ENCODE data around the gene IL1R2.

DNA sequence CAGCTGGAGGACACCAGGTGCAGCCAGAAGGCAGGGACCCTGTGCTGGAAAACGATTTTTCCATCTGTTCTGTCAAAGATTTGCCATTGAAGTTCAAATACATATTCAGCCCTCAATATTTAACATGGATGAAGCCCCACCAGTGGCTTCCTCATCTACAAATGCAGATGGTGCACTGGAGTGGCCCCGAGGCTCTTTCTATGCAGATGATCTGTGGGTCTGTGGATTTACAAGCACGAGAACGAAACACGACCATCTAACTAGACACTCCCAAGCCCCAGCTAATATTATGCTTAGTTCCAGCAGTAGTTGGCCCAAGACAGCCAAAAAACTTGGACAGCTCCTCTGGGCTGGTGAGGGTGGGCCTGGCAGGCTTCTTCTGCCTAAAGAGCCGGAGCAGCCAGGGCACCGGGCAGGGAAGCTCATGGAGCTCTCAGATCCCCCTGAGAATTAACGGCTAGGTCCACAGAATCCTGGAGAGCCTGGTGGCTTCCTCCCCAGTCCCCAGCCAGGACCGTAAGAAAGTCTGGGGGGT lies 9.2 kb upstream of the IL1R2 start:
- TF ChIP-seq, protein P1, sequence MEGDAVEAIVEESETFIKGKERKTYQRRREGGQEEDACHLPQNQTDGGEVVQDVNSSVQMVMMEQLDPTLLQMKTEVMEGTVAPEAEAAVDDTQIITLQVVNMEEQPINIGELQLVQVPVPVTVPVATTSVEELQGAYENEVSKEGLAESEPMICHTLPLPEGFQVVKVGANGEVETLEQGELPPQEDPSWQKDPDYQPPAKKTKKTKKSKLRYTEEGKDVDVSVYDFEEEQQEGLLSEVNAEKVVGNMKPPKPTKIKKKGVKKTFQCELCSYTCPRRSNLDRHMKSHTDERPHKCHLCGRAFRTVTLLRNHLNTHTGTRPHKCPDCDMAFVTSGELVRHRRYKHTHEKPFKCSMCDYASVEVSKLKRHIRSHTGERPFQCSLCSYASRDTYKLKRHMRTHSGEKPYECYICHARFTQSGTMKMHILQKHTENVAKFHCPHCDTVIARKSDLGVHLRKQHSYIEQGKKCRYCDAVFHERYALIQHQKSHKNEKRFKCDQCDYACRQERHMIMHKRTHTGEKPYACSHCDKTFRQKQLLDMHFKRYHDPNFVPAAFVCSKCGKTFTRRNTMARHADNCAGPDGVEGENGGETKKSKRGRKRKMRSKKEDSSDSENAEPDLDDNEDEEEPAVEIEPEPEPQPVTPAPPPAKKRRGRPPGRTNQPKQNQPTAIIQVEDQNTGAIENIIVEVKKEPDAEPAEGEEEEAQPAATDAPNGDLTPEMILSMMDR (optimal IDR thresholded peaks at IDR 0.05 in 1 of 3, IDR thresholded peaks at IDR 0.05 in 1 of 3, conservative IDR thresholded peaks at IDR 0.05 in 1 of 3; ENCODE audit: extremely low read depth in 1 of 3, insufficient read depth in 2 of 3, low read length in 3 of 3): no peak
- TF ChIP-seq EZH2 (IDR thresholded peaks at IDR 0.05; ENCODE audit: low read length): no peak

Measured in keratinocyte (primary cell).